Activated CD4-positive, alpha-beta T cell treated with anti-CD3 and anti-CD28 coated beads, Interleukin-2, amount 10 ng/mL, durations not matched to agents 7 days and 5 days (primary cell): ENCODE measurements around the gene MACROD2. TPM values are rescaled to one million over a fixed set of nuclear protein-coding genes. Genes with fewer than 3 reads are reported as not detected.
"Not testable (repeated sequence)": the region's sequence is repeated elsewhere in the genome, so short reads cannot be mapped to it uniquely, and the experiment has no call there.

ENCODE experiments used
- CTCF ChIA-PET: fragments of 350-600 bp; sonication (Branson Sonifier 250); formaldehyde crosslinking; loops from one replicate; lab custom pipeline; 2021; ENCODE audit warnings: antibody characterized with exemption; lab: Charles Lee
- POLR2A ChIA-PET: fragments of 350-600 bp; sonication (Branson Sonifier 250); formaldehyde crosslinking; loops from one replicate; lab custom pipeline; 2021; ENCODE audit warnings: antibody characterized with exemption; lab: Charles Lee
- DNase-seq: peaks from one replicate; pipeline ENCODE4 v3.0.0-alpha.2; 2020
- H3K27ac Mint-ChIP-seq: one replicate; pipeline ENCODE4 v1.8.0; 2021; ENCODE audit warnings: mild to moderate bottlenecking, moderate library complexity, mixed read lengths
- H3K27me3 Mint-ChIP-seq: one replicate; pipeline ENCODE4 v1.8.0; 2021; ENCODE audit warnings: mixed read lengths
- H3K36me3 Mint-ChIP-seq: one replicate; pipeline ENCODE4 v1.8.0; 2021; ENCODE audit warnings: low read depth, mixed read lengths
- H3K4me1 Mint-ChIP-seq: one replicate; pipeline ENCODE4 v1.8.0; 2021; ENCODE audit warnings: mixed read lengths
- H3K4me3 Mint-ChIP-seq: one replicate; pipeline ENCODE4 v1.8.0; 2021; ENCODE audit warnings: mild to moderate bottlenecking, moderate library complexity, mixed read lengths
- H3K9me3 Mint-ChIP-seq: one replicate; pipeline ENCODE4 v1.8.0; 2021; ENCODE audit warnings: mixed read lengths
- total RNA-seq, 2 experiments: library from RNA; stranded (reverse); gene quantifications; one replicate each; pipeline ENCODE4 v1.2.3, GENCODE V29; 2021

Gene MACROD2
- total RNA-seq, 2 experiments from 2014 or later, result not detected

DNA sequence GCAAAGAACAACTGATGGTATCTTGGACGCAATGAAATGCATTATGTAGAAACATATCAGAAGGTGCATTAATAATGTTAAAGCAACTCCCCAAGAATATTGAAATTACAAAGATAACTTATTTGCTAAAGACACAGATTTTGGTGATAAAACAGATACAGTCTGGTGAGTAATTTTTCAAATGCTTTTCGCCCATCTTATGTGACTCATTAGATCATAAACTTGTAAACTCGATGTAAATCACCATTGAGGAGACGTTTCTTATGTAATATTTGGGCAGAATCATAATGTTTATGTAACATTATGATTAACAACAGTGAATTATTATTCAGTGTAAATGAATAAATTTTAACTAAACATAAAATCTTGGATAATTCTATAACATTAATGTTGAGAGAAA is 1969.8 kb downstream of the MACROD2 start:
- H3K4me1 Mint-ChIP-seq, result no peaks in the 10 kb centered on the region
- no peaks in the 10 kb centered on the region for H3K36me3 Mint-ChIP-seq
- peaks cover 3% of the 10 kb centered on the region for H3K9me3 Mint-ChIP-seq
- ChIA-PET CTCF (no interaction called here), POLR2A (no interaction called here)
- no peak overlapping the region for H3K4me3 Mint-ChIP-seq
- no peak for DNase-seq
- H3K27ac Mint-ChIP-seq, result no peak overlapping the region
- H3K27me3 Mint-ChIP-seq, result no peaks in the 10 kb centered on the region

DNA sequence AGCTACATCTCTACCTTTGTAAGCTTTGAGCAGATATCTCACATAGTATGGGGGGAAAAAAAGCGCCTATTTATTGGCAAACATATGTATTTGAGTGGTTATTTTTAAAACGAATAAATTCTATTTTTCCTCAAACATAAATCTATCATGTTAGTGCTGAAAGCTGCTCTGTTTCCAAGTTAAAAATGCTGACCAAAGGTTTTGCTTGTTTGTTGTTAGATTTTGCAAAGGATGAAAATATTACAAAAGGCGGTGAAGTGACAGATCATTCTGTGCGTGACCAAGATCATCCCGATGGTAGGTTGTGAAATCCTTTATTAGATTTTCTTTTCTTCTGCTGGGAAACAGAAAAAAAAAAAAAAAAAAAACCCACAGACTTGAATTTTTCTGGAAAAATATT is 1972.0 kb downstream of the MACROD2 start:
- Mint-ChIP-seq H3K4me3 (no peak overlapping the region), H3K27me3 (no peaks in the 10 kb centered on the region), H3K4me1 (no peaks in the 10 kb centered on the region), H3K36me3 (no peaks in the 10 kb centered on the region), H3K27ac (no peak overlapping the region), H3K9me3 (peaks cover 8% of the 10 kb centered on the region)
- ChIA-PET POLR2A (no interaction called here), CTCF (no interaction called here)
- no peak for DNase-seq

DNA sequence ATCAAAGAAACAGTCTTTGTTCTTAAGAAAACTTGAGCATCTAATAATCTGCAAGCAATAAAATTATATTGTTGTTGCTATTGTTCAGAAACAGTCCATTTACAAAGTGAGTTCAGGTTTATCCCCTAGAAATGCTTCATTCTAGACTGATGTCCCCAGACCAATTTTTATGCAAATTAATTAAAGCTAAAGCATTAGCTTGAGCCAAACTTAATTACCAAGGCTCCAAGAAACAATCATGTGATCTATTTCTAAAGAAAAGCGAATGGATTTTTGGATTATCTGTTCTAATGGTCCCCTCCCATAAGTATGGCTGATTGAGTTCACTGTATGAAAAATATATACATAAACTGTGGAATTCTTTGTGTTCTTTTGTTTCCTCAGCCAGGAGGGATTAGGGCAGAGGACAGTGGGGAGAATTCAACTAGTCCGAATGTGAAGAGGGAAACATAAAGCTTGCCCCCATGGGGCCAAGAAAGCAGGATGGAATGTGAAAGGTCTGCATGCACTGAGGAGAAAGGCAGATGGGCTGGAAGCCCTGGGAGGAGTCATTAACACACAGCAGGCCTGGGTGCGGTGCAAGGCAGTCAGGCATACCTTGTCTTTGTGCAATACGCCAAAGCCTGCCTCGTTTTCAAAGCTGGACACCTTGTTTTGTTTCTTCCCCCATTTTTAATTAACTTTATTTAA is 1980.9 kb downstream of the MACROD2 start:
- H3K27ac Mint-ChIP-seq, result no peak overlapping the region

DNA sequence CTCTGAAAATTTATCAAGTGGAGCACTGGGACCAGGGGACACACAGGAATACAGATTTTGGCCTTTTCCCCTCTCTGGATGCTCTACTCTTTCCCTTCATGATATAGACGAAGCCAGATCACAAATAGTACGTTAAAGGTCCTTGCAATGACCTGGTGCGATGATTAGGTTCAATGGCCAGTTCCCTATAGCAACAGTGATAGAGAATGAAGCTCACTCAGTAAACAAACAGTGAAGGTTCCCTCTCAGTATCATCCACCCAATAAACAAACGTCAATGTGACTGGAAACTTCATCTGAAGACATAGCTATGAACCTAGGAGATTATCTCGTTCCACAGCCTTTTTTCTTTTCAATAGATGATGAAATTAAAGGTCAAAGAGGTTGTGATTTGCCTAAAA is 1981.7 kb downstream of the MACROD2 start:
- ChIA-PET POLR2A (no interaction called here), CTCF (no interaction called here)
- no peaks in the 10 kb centered on the region for H3K36me3 Mint-ChIP-seq

More for the DNA sequence above, 1980.9 kb downstream of the MACROD2 start:
- peaks cover 5% of the 10 kb centered on the region for H3K9me3 Mint-ChIP-seq
- POLR2A ChIA-PET, result no interaction called here
- CTCF ChIA-PET, result no interaction called here
- DNase-seq, result no peak
- no peaks in the 10 kb centered on the region for H3K4me1 Mint-ChIP-seq
- no peaks in the 10 kb centered on the region for H3K36me3 Mint-ChIP-seq
- H3K4me3 Mint-ChIP-seq, result no peak overlapping the region
- H3K27me3 Mint-ChIP-seq, result no peaks in the 10 kb centered on the region

DNA sequence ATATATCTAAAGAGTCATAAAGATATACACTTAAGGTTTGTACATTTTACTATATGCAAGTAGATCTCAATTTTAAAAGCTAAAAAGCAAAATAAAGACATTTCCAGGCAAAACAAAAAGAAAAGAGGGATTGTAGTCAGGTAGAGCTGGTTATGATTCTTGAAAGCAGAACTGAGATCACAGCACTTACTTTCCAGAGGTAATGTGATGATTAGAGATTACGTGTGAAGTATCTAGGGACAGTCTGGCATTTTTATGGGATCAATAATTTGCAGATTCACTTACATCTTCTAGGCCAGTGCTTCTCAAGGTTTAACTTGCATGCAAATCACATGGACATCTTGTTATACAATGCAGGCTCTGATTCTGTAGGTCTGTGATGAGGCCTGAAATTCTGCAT is 1982.4 kb downstream of the MACROD2 start:
- Mint-ChIP-seq H3K4me3 (no peak overlapping the region), H3K27ac (no peak overlapping the region), H3K36me3 (no peaks in the 10 kb centered on the region), H3K27me3 (no peaks in the 10 kb centered on the region), H3K4me1 (no peaks in the 10 kb centered on the region), H3K9me3 (no peaks in the 10 kb centered on the region)
- ChIA-PET CTCF (no interaction called here), POLR2A (no interaction called here)
- no peak for DNase-seq

More for the DNA sequence above, 1981.7 kb downstream of the MACROD2 start:
- Mint-ChIP-seq H3K9me3 (peaks cover 3% of the 10 kb centered on the region), H3K27ac (no peak overlapping the region), H3K4me3 (no peak overlapping the region), H3K4me1 (no peaks in the 10 kb centered on the region), H3K27me3 (no peaks in the 10 kb centered on the region)
- DNase-seq, result no peak

DNA sequence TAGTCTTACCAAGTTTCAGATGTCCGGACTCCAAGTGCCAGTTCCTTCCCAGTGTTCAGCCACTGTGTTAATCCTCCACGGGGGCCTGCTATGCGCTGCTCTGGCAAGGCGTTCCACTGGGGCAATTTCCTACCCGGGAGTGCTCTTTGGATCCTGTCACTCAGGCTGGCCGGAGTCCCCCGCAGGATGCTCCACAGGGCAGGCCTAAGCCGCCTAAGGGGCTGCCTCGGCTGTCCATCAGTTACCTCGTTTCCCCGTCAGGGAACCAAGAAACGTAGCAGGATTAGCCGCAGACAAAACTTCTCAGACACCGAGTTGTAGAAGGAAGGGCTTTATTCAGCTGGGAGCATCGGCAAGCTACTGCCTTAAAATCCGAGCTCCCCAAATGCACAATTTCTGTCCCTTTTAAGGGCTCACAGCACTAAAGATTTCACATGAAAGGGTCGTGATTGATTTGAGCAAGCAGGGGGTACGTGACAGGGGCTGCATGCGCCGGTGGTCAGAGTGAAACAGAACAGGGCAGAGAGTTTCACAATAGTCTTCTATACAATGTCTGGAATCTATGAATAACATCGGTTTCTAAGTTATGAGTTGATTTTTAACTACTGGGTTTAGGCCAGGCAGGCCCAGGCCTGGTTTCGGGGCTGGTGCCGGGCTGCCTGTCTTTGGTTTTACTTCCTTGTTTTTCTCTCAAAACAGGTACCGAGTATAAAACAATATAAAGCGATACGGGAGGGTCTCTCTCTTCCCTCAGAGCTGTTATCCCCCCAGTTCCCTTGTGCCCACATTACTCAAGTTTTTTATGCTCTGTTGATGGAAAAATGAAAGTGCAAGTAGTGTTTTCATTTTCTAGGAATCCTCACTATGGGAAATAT is 1990.4 kb downstream of the MACROD2 start:
- DNase-seq, H3K27me3 Mint-ChIP-seq, POLR2A ChIA-PET, H3K27ac Mint-ChIP-seq, H3K4me3 Mint-ChIP-seq, H3K9me3 Mint-ChIP-seq, H3K4me1 Mint-ChIP-seq, H3K36me3 Mint-ChIP-seq, CTCF ChIA-PET: not testable (repeated sequence)

DNA sequence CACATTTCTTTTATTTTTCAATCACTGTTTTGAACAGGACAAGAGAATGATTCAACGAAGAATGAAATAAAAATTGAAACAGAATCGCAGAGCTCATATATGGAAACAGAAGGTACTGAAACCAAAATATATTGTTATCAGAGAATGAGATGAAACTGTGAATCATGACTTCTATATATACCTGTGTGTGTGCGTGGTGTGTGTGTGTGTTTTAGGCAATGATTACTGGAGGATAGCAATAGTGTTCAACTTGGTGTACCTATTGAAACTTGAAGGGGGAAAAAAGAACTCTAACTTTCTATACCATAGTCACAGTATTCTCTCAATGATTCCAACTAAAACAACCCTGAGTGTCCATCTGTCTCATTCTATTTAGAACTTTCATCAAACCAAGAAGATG is 1991.4 kb downstream of the MACROD2 start:
- Mint-ChIP-seq H3K27me3 (no peaks in the 10 kb centered on the region), H3K27ac (no peak overlapping the region), H3K36me3 (no peaks in the 10 kb centered on the region), H3K4me3 (no peak overlapping the region), H3K9me3 (no peaks in the 10 kb centered on the region), H3K4me1 (no peaks in the 10 kb centered on the region)
- CTCF ChIA-PET, result no interaction called here
- POLR2A ChIA-PET, result no interaction called here
- no peak for DNase-seq

DNA sequence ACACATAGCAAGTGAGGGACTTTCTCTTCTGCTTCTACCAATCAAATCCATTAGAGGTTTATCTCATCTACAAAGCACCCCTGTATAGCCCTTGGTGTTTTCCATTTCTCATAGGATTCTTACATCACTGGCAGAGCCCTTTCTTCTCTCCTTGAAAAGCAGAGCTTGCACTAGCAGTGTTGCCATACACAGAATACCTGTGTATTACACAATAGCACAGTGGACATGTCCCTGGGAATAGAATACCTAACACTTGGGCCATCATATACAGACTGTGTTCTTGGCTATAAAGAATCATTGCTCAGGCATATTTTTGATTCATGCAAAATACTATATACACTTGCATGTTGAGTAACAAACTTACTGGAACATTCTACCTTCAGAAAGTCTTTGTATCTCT is 1996.0 kb downstream of the MACROD2 start:
- H3K27me3 Mint-ChIP-seq, result no peaks in the 10 kb centered on the region
- no peaks in the 10 kb centered on the region for H3K4me1 Mint-ChIP-seq
- no peak for DNase-seq

DNA sequence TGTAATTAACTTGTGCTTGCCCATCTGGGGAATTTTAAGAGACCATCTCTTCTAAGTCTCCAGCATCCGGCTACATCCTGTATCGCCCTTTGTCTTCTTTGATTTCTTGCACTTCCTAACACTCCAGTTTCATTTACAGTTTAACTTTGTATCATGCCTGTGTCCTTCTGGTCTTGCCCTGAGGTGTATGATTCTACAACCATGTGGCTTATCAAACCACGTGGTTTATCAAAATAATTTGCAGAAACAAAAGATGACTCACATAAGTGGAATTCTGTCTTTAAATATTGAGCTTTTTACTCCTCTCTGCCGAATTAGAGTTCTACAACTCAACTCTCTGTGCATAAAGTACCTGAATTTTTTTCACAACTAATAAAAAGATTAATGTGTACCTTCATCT is 1997.2 kb downstream of the MACROD2 start:
- POLR2A ChIA-PET, result no interaction called here
- no peaks in the 10 kb centered on the region for H3K4me1 Mint-ChIP-seq
- CTCF ChIA-PET, result no interaction called here

More for the DNA sequence above, 1996.0 kb downstream of the MACROD2 start:
- CTCF ChIA-PET, result no interaction called here
- H3K9me3 Mint-ChIP-seq, result peaks cover 2% of the 10 kb centered on the region
- H3K27ac Mint-ChIP-seq, result no peak overlapping the region
- POLR2A ChIA-PET, result no interaction called here
- no peaks in the 10 kb centered on the region for H3K36me3 Mint-ChIP-seq
- H3K4me3 Mint-ChIP-seq, result no peak overlapping the region

DNA sequence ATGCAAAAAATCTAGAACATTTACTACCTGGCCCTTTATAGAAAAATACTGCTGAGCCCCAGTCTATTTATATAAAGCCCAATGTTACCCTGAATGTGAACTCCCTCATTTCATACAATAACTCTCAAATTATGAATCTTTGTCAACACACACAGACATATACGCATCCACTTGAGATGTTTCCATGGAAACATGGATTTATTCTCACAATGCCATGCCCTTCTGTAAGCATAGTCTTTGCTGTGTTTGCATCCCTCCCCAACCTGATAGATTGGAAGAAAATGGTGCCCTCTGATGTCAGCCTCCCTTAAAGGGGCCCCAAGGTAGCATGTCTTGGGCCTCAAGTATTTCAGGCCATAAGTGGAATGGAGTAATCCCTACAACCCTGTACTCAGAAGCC is 2004.8 kb downstream of the MACROD2 start:
- no peaks in the 10 kb centered on the region for H3K36me3 Mint-ChIP-seq
- no peaks in the 10 kb centered on the region for H3K27me3 Mint-ChIP-seq
- no peak for DNase-seq
- no peak overlapping the region for H3K27ac Mint-ChIP-seq
- H3K9me3 Mint-ChIP-seq, result peaks cover 10% of the 10 kb centered on the region
- CTCF ChIA-PET, result no interaction called here
- POLR2A ChIA-PET, result no interaction called here
- no peak overlapping the region for H3K4me3 Mint-ChIP-seq
- H3K4me1 Mint-ChIP-seq, result no peaks in the 10 kb centered on the region

More for the DNA sequence above, 1997.2 kb downstream of the MACROD2 start:
- Mint-ChIP-seq H3K27ac (no peak overlapping the region), H3K36me3 (no peaks in the 10 kb centered on the region), H3K9me3 (peaks cover 7% of the 10 kb centered on the region), H3K4me3 (no peak overlapping the region), H3K27me3 (no peaks in the 10 kb centered on the region)
- no peak for DNase-seq

DNA sequence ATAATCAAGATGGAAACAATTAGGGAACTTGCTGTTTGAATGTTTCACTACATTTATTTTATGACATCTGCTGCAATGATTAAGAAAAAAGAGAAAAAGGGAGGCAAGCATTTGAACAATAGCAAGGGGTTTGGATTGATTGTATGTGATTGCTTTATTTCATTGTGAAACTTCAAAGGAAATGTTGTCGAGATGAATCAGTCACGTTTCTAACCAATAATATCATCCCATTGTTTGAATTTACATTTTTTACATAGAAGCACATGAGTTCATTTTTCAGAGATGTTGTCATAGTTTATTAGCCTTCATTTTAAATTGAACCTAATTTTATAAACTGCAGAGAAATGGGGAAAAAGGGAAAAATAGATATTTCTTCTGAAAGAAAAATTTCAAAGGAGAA is 2006.0 kb downstream of the MACROD2 start:
- Mint-ChIP-seq H3K36me3 (no peaks in the 10 kb centered on the region), H3K27ac (no peak overlapping the region), H3K4me1 (no peaks in the 10 kb centered on the region), H3K27me3 (no peaks in the 10 kb centered on the region), H3K9me3 (peaks cover 8% of the 10 kb centered on the region), H3K4me3 (no peak overlapping the region)
- no peak for DNase-seq
- CTCF ChIA-PET, result no interaction called here
- POLR2A ChIA-PET, result no interaction called here

DNA sequence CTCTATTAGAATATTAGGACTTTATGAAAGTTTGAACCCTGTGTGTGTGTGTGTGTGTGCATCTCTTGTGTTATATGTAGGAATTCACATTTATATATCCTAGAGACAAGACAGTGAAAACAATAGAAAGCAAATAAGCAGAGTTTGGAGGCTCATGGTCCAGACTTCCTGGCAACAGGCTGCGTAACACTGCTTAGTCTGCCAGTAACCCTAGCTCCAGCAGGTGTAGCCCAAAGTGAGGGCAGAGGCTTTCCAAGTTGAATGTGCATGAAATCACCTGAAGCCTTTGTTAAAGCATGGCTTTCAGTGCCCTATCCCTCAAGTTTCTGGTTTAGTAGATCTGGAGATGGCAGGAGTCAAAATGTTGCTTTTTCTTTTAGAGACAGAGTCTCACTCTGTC is 2008.0 kb downstream of the MACROD2 start:
- no peaks in the 10 kb centered on the region for H3K27me3 Mint-ChIP-seq
- H3K4me1 Mint-ChIP-seq, result no peaks in the 10 kb centered on the region
- no peak overlapping the region for H3K4me3 Mint-ChIP-seq
- no peak for DNase-seq
- ChIA-PET POLR2A (no interaction called here), CTCF (no interaction called here)
- H3K27ac Mint-ChIP-seq, result no peak overlapping the region
- no peaks in the 10 kb centered on the region for H3K36me3 Mint-ChIP-seq
- peaks cover 2% of the 10 kb centered on the region for H3K9me3 Mint-ChIP-seq

DNA sequence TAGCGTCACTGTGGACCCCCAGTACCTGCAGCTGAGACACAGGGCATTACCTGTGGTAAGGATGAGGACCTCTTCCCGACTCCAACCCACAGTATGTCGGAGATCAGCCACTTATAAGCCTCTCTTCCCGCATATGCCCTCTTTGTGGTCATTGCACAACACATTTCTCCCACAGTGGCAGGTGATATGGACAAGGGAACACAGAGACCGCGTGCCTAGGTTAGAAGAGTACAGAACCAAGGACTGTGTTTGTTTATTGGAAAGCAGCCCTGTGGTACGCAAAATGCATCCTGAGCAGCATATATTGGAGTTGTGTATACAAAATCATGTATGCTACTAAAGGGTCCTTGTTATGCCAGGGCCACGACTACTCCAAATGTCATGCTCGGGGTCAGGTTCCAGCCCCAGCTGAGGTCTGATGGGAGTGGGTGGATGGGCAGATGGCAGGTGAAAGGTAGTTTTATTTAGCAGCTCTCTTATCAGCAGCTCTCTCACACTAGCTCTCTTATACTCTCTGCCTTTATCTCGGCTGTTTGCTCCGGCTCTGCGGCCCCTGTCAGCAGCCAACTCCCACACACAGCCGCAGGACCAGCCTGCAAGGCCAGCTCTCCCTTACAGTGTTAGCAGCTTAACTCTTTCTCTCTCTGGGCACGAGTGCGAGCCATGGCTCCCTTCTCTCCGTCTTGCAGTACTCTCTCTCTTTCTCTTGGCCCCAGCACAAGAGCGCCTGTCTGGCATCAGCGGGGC is 2009.0 kb downstream of the MACROD2 start:
- Mint-ChIP-seq H3K27me3 (no peaks in the 10 kb centered on the region), H3K36me3 (no peaks in the 10 kb centered on the region), H3K4me1 (no peaks in the 10 kb centered on the region), H3K9me3 (peaks cover 2% of the 10 kb centered on the region), H3K27ac (no peak overlapping the region), H3K4me3 (no peak overlapping the region)
- ChIA-PET CTCF (no interaction called here), POLR2A (no interaction called here)
- DNase-seq, result no peak
